Kidney (tissue), 14 donors: Measurements from ENCODE around the gene SYNGR4. TPM values are rescaled to one million over a fixed set of nuclear protein-coding genes. Genes with fewer than 3 reads are reported as not detected.
A peak's percentile ranks its signal among the peaks of the same experiment; 100 is the strongest.

Experiments
- DNase-seq, 5 donors: peaks; one replicate each; pipeline ENCODE4 v3.0.0-alpha.2; 2013 to 2020
- FAIRE-seq: peaks from 2 replicates; lab custom pipeline; 2012; peaks lifted over from hg19 to GRCh38; lab: Jason Lieb, UNC
- H3K27ac ChIP-seq, 2 donors: one replicate each; pipeline ENCODE4 v1.7.0; 2013; ENCODE audit warnings: low read depth in 2 of 2, low read length in 2 of 2, inconsistent platforms in 1 of 2
- H3K27me3 ChIP-seq: one replicate; pipeline ENCODE4 v1.7.1; 2013; ENCODE audit warnings: low read length, inconsistent platforms; ENCODE audit not compliant: control insufficient read depth, insufficient read depth
- H3K36me3 ChIP-seq, 3 donors: one replicate each; pipeline versions ENCODE4 v1.7.0 to v1.7.1; 2013; ENCODE audit warnings: low read length in 3 of 3, control low read depth in 1 of 3, inconsistent platforms in 1 of 3; ENCODE audit not compliant: insufficient read depth in 3 of 3, control insufficient read depth in 2 of 3
- H3K4me1 ChIP-seq, 3 donors: one replicate each; pipeline versions ENCODE4 v1.7.0 to v1.7.1; 2013; ENCODE audit warnings: low read length in 3 of 3, inconsistent platforms in 1 of 3, low read depth in 1 of 3; ENCODE audit not compliant: control insufficient read depth in 2 of 3, insufficient read depth in 2 of 3
- H3K4me3 ChIP-seq, 3 donors: one replicate each; pipeline versions ENCODE4 v1.7.0 to v1.8.1; 2013; ENCODE audit warnings: low read length in 3 of 3, control low read depth in 1 of 3, inconsistent platforms in 1 of 3
- H3K9ac ChIP-seq, 3 donors: one replicate each; pipeline versions ENCODE4 v1.7.0 to v1.7.1; 2013; ENCODE audit warnings: low read length in 3 of 3, control low read depth in 1 of 3, inconsistent platforms in 1 of 3
- H3K9me3 ChIP-seq, 3 donors: one replicate each; pipeline versions ENCODE4 v1.7.0 to v1.7.1; 2013; ENCODE audit warnings: low read length in 3 of 3, control low read depth in 1 of 3, inconsistent platforms in 1 of 3; ENCODE audit not compliant: control insufficient read depth in 2 of 3, insufficient read depth in 1 of 3
- CTCF ChIP-seq: IDR thresholded peaks from 3 replicates; pipeline ENCODE4 v1.5.1; 2012; ENCODE audit warnings: mild to moderate bottlenecking, moderate library complexity, borderline replicate concordance; ENCODE audit not compliant: insufficient read depth; ENCODE audit errors: extremely low read depth
- intact Hi-C: fragments of 100-400 bp; cut with DNase I; formaldehyde crosslinking; loops from one replicate; pipeline ENCODE4 v1.11.1; 2022
- polyA plus RNA-seq: library from polyadenylated mRNA; stranded (reverse); fragments of 350-450 nt; fragmentation: Illumina TruSeq; extraction: RNeasy Lipid Tissue Mini Kit (QIAGEN cat#74804); gene quantifications from one replicate; pipeline ENCODE4 v1.2.3, GENCODE V29; 2014; ENCODE audit warnings: low read depth, low replicate concordance; ENCODE audit not compliant: insufficient read depth
- total RNA-seq: library from RNA; stranded (reverse); fragmentation: NEBNext Ultra II Directional; extraction: Animal tissue kit (Norgen Biotek cat#: 25700); gene quantifications from one replicate; pipeline ENCODE4 v1.2.1, GENCODE V29; 2021
- donor health status: control.
- donor health status: control.
- donor health status: control.
- donor health status: control.
- donor health status: control.
- donor health status: DM: yes; HTN: yes; CAD: no.
- donor health status: Normal renal cell carcinoma (clear cell type).

The SYNGR4 gene
- total and polyA plus RNA-seq, 2 donors from 2014 or later: not detected

DNA sequence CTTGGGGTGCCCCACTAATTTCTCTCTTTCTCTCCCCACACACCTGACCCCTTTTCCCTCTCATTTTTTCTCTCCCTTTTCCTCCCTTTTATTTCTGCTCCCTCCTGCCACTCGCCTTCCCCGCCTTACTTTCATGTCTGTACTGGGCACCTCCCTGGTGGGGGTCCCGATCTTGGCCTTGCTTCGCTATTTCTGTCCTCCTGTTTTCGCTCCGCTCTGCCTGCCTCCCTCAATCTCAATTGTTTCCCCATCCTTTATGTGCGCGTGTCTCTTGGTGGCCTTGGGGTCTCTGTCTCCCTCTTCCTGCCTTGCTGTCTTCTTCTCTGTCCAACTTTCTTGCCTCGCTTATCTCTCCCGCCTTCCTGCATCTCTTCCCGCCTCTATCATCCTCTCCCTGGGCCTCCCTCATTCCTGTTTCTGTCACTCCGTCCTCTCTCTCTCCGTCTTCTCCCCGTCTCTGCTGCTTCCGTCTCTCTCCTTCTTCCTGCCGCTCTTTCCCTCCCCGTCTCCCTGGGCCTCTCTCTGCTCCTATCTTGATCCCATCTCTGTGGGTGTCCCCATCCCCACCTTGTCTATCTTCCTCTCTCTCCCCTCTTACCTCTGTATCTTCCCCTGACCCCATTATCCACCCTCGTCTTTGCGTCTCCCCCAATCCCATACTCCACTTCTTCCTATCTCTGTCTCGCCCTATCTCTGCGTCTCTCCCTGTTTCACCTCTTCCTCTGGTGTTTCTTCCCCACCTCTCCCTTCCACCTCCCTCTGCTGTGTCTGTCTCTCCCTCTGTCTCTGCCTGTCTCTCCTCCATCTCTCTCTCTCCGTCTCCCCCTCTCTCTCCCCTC lies 33.3 kb downstream of the SYNGR4 start:
- intact Hi-C loops: no loop called here
- FAIRE-seq: no peak
- H3K9ac ChIP-seq: peak overlapping the region in 1 of 3 donors; percentile 10
- DNase-seq: no peak
- TF ChIP-seq CTCF: no peak
- H3K36me3 ChIP-seq: no peaks in the 10 kb centered on the region
- peaks cover 20% of the 10 kb centered on the region for H3K27me3 ChIP-seq
- H3K27ac ChIP-seq: no peak overlapping the region
- peak overlapping the region in 2 of 3 donors; percentile 24 to 46 for H3K4me3 ChIP-seq
- peaks cover 0 to 2% (median 0%) of the 10 kb centered on the region in 3 donors for H3K4me1 ChIP-seq
- H3K9me3 ChIP-seq: no peaks in the 10 kb centered on the region

- peaks cover 20% of the 10 kb centered on the region for H3K27me3 ChIP-seq
- no peak overlapping the region for H3K27ac ChIP-seq
- H3K36me3 ChIP-seq: no peaks in the 10 kb centered on the region
- peaks cover 0 to 2% (median 0%) of the 10 kb centered on the region in 3 donors for H3K4me1 ChIP-seq
- peak in 1 of 5 donors; percentile 59 for DNase-seq
- TF ChIP-seq CTCF: no peak
- no peak for FAIRE-seq
- no peaks in the 10 kb centered on the region for H3K9me3 ChIP-seq
- H3K9ac ChIP-seq: peak overlapping the region in 1 of 3 donors; percentile 10
- intact Hi-C loops: no loop called here
- peak overlapping the region in 2 of 3 donors; percentile 24 to 46 for H3K4me3 ChIP-seq
Observed at GRCh38 chr19:48398102-48398374, 33.9 kb downstream of the SYNGR4 start.

GRCh38 chr19:48398375-48399235 lies 34.4 kb downstream of the SYNGR4 start:
- DNase-seq (peak; percentile 81 to 91 (median 84)), FAIRE-seq (no peak)
- Histone ChIP-seq H3K4me3 (no peak overlapping the region), H3K27me3 (peaks cover 20% of the 10 kb centered on the region), H3K36me3 (no peaks in the 10 kb centered on the region), H3K4me1 (peaks cover 0 to 2% (median 0%) of the 10 kb centered on the region in 3 donors), H3K9ac (no peak overlapping the region), H3K9me3 (no peaks in the 10 kb centered on the region), H3K27ac (no peak overlapping the region)
- intact Hi-C loops: no loop called here
- TF ChIP-seq CTCF: no peak
